Liver (tissue), 9 donors: Measurements from ENCODE around the gene OR13D1. TPM values are rescaled to one million over a fixed set of nuclear protein-coding genes. Genes with fewer than 3 reads are reported as not detected.

Experiments
- DNase-seq: peaks from one replicate; pipeline ENCODE4 v3.0.0-alpha.2; 2017; ENCODE audit warnings: low spot score
- H3K27ac ChIP-seq, 2 donors: one replicate each; pipeline ENCODE4 v1.7.0; 2013; ENCODE audit warnings: inconsistent platforms in 2 of 2, low read length in 2 of 2, control low read depth in 1 of 2, low read depth in 1 of 2, mild to moderate bottlenecking in 1 of 2
- H3K27me3 ChIP-seq, 4 donors: one replicate each; pipeline versions ENCODE4 v1.6.1 to v1.7.0; 2013; ENCODE audit warnings: low read length in 3 of 4, inconsistent platforms in 1 of 4, mild to moderate bottlenecking in 1 of 4, moderate library complexity in 1 of 4; ENCODE audit not compliant: control insufficient read depth in 4 of 4, insufficient read depth in 4 of 4
- H3K36me3 ChIP-seq, 4 donors: one replicate each; pipeline versions ENCODE4 v1.6.1 to v1.7.0; 2013; ENCODE audit warnings: low read length in 3 of 4, mild to moderate bottlenecking in 3 of 4, low read depth in 1 of 4, moderate library complexity in 1 of 4; ENCODE audit not compliant: control insufficient read depth in 4 of 4, insufficient read depth in 3 of 4
- H3K4me1 ChIP-seq, 4 donors: one replicate each; pipeline versions ENCODE4 v1.6.1 to v1.7.0; 2013; ENCODE audit warnings: low read length in 3 of 4, mild to moderate bottlenecking in 3 of 4, moderate library complexity in 1 of 4; ENCODE audit not compliant: control insufficient read depth in 4 of 4, insufficient read depth in 4 of 4
- H3K4me3 ChIP-seq, 3 donors: one replicate each; pipeline versions ENCODE4 v1.6.1 to v1.7.0; 2013; ENCODE audit warnings: low read length in 3 of 3, control low read depth in 1 of 3, low read depth in 1 of 3, mild to moderate bottlenecking in 1 of 3
- H3K9ac ChIP-seq, 2 donors: one replicate each; pipeline ENCODE4 v1.7.0; 2013; ENCODE audit warnings: low read length in 2 of 2, mild to moderate bottlenecking in 2 of 2, moderate library complexity in 2 of 2, control low read depth in 1 of 2, low read depth in 1 of 2
- H3K9me3 ChIP-seq, 4 donors: one replicate each; pipeline versions ENCODE4 v1.6.1 to v1.7.0; 2013; ENCODE audit warnings: low read length in 3 of 4; ENCODE audit not compliant: control insufficient read depth in 4 of 4
- EGR1 ChIP-seq, 2 donors: IDR thresholded peaks; 2 replicates each; pipeline ENCODE4 v1.6.1; 2016 to 2018; ENCODE audit warnings: antibody characterized with exemption in 2 of 2, low read depth in 2 of 2
- FOXA1 ChIP-seq: IDR thresholded peaks from 2 replicates; pipeline ENCODE4 v1.6.1; 2016; ENCODE audit warnings: antibody characterized with exemption
- FOXA2 ChIP-seq: IDR thresholded peaks from 2 replicates; pipeline ENCODE4 v1.6.1; 2016; ENCODE audit warnings: antibody characterized with exemption
- GABPA ChIP-seq, 2 donors: IDR thresholded peaks in 1 of 2; conservative IDR thresholded peaks in 1 of 2; 2 replicates each; pipeline ENCODE4 v1.6.1; 2016; ENCODE audit warnings: antibody characterized with exemption in 2 of 2, mild to moderate bottlenecking in 1 of 2, moderate library complexity in 1 of 2
- HNF4A ChIP-seq, 2 donors: conservative IDR thresholded peaks; 2 replicates each; pipeline ENCODE4 v1.6.1; 2016; ENCODE audit warnings: antibody characterized with exemption in 2 of 2, mild to moderate bottlenecking in 2 of 2
- HNF4G ChIP-seq: IDR thresholded peaks from 2 replicates; pipeline ENCODE4 v1.6.1; 2016; ENCODE audit warnings: antibody characterized with exemption
- JUND ChIP-seq, 2 donors: IDR thresholded peaks; 2 replicates each; pipeline ENCODE4 v1.6.1; 2016; ENCODE audit warnings: antibody characterized with exemption in 2 of 2
- NR2F2 ChIP-seq: IDR thresholded peaks from 2 replicates; pipeline ENCODE4 v1.6.1; 2016; ENCODE audit warnings: antibody characterized with exemption
- RAD21 ChIP-seq, 2 donors: IDR thresholded peaks; 2 replicates each; pipeline ENCODE4 v1.6.1; 2016; ENCODE audit warnings: antibody characterized with exemption in 2 of 2, mild to moderate bottlenecking in 2 of 2
- RXRA ChIP-seq, 2 donors: IDR thresholded peaks; 2 replicates each; pipeline ENCODE4 v1.6.1; 2017 to 2018; ENCODE audit warnings: antibody characterized with exemption in 2 of 2, mild to moderate bottlenecking in 1 of 2
- SP1 ChIP-seq: IDR thresholded peaks from 2 replicates; pipeline ENCODE4 v1.6.1; 2018; ENCODE audit warnings: antibody characterized with exemption, mild to moderate bottlenecking
- WGBS: extraction: QIAGEN DNeasy Blood & Tissue Kit; methylation state at CpG from one replicate; pipeline ENCODE4 v1.1.7; 2013; 5-methylcytosine and 5-hydroxymethylcytosine counted together
- polyA plus RNA-seq, 2 donors: library from polyadenylated mRNA; stranded (reverse) in 1 of 2; unstranded in 1 of 2; fragments of 200-250 nt in 1 of 2; fragments of >200 nt in 1 of 2; fragmentation: Nextera tagmentation in 1 of 2; extraction: Ambion mirVana in 1 of 2; gene quantifications; one replicate each; pipeline versions ENCODE4 v1.2.1 to v1.2.3, GENCODE V29; 2013 to 2015
- total RNA-seq, 2 donors: library from RNA; depleted of rRNA; stranded (reverse); fragments of >200 nt; gene quantifications; one replicate each; pipeline ENCODE4 v1.2.3, GENCODE V29; 2014
- TF ChIP-seq, protein P1 (sequence below): IDR thresholded peaks from 2 replicates; pipeline ENCODE4 v1.6.1; 2016; ENCODE audit warnings: antibody characterized with exemption
- TF ChIP-seq, protein P2 (sequence below): IDR thresholded peaks from 2 replicates; pipeline ENCODE4 v1.6.1; 2016; ENCODE audit warnings: antibody characterized with exemption
- TF ChIP-seq, protein P3 (sequence below): IDR thresholded peaks from 2 replicates; pipeline ENCODE4 v1.6.1; 2016; ENCODE audit warnings: antibody characterized with exemption, mild to moderate bottlenecking
- TF ChIP-seq, protein P4 (sequence below): fragments of 150-350 bp; IDR thresholded peaks from 2 replicates; pipeline ENCODE4 v1.5.1; 2017; ENCODE audit warnings: improper control_type of control experiment, low read depth, low read length; ENCODE audit not compliant: missing input control
- donor health status: healthy.
- donor health status: healthy.
- donor health status: healthy.
- donor health status: healthy.
- donor health status: healthy.

Gene OR13D1
- total and polyA plus RNA-seq, 4 donors, result not detected

DNA sequence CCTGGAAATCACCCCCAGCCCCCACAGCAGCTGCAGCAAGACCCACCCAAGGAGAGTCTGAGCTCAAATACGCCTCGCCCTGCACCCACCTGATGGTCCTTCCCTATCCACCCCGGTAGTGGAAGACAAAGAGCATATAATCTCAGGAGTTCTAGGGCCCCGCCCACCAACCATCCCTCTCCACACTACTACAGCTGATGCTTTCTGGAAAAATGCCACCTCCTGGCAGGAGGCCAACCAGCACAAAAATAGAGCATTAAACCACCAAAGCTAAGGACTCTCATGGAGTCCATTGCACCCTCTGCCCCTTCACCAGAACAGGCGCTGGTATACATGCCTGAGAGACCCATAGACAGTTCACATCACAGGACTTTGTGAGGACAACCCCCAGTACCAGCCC is 30.7 kb downstream of the OR13D1 start:
- Histone ChIP-seq H3K4me3 (no peak overlapping the region), H3K27ac (no peak overlapping the region), H3K9ac (no peak overlapping the region), H3K9me3 (no peaks in the 10 kb centered on the region), H3K4me1 (no peaks in the 10 kb centered on the region), H3K36me3 (peaks cover 0 to 2% (median 0%) of the 10 kb centered on the region in 4 donors), H3K27me3 (no peaks in the 10 kb centered on the region)
- no peak for DNase-seq
- TF ChIP-seq RXRA (IDR thresholded peaks at IDR 0.05) (no peak), FOXA1 (no peak), NR2F2 (no peak), GABPA (IDR thresholded peaks at IDR 0.05 in 1 of 2, conservative IDR thresholded peaks at IDR 0.05 in 1 of 2) (no peak), SP1 (no peak), FOXA2 (no peak), HNF4A (conservative IDR thresholded peaks at IDR 0.05) (no peak), EGR1 (IDR thresholded peaks at IDR 0.05; ENCODE audit: low read depth in 2 of 2) (no peak), RAD21 (IDR thresholded peaks at IDR 0.05) (no peak), JUND (IDR thresholded peaks at IDR 0.05) (no peak), HNF4G (no peak)
- TF ChIP-seq, protein P1, sequence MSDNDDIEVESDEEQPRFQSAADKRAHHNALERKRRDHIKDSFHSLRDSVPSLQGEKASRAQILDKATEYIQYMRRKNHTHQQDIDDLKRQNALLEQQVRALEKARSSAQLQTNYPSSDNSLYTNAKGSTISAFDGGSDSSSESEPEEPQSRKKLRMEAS, result no peak
- TF ChIP-seq, protein P2, sequence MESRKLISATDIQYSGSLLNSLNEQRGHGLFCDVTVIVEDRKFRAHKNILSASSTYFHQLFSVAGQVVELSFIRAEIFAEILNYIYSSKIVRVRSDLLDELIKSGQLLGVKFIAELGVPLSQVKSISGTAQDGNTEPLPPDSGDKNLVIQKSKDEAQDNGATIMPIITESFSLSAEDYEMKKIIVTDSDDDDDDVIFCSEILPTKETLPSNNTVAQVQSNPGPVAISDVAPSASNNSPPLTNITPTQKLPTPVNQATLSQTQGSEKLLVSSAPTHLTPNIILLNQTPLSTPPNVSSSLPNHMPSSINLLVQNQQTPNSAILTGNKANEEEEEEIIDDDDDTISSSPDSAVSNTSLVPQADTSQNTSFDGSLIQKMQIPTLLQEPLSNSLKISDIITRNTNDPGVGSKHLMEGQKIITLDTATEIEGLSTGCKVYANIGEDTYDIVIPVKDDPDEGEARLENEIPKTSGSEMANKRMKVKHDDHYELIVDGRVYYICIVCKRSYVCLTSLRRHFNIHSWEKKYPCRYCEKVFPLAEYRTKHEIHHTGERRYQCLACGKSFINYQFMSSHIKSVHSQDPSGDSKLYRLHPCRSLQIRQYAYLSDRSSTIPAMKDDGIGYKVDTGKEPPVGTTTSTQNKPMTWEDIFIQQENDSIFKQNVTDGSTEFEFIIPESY, result no peak
- TF ChIP-seq, protein P3, sequence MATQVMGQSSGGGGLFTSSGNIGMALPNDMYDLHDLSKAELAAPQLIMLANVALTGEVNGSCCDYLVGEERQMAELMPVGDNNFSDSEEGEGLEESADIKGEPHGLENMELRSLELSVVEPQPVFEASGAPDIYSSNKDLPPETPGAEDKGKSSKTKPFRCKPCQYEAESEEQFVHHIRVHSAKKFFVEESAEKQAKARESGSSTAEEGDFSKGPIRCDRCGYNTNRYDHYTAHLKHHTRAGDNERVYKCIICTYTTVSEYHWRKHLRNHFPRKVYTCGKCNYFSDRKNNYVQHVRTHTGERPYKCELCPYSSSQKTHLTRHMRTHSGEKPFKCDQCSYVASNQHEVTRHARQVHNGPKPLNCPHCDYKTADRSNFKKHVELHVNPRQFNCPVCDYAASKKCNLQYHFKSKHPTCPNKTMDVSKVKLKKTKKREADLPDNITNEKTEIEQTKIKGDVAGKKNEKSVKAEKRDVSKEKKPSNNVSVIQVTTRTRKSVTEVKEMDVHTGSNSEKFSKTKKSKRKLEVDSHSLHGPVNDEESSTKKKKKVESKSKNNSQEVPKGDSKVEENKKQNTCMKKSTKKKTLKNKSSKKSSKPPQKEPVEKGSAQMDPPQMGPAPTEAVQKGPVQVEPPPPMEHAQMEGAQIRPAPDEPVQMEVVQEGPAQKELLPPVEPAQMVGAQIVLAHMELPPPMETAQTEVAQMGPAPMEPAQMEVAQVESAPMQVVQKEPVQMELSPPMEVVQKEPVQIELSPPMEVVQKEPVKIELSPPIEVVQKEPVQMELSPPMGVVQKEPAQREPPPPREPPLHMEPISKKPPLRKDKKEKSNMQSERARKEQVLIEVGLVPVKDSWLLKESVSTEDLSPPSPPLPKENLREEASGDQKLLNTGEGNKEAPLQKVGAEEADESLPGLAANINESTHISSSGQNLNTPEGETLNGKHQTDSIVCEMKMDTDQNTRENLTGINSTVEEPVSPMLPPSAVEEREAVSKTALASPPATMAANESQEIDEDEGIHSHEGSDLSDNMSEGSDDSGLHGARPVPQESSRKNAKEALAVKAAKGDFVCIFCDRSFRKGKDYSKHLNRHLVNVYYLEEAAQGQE, result no peak
- TF ChIP-seq, protein P4, sequence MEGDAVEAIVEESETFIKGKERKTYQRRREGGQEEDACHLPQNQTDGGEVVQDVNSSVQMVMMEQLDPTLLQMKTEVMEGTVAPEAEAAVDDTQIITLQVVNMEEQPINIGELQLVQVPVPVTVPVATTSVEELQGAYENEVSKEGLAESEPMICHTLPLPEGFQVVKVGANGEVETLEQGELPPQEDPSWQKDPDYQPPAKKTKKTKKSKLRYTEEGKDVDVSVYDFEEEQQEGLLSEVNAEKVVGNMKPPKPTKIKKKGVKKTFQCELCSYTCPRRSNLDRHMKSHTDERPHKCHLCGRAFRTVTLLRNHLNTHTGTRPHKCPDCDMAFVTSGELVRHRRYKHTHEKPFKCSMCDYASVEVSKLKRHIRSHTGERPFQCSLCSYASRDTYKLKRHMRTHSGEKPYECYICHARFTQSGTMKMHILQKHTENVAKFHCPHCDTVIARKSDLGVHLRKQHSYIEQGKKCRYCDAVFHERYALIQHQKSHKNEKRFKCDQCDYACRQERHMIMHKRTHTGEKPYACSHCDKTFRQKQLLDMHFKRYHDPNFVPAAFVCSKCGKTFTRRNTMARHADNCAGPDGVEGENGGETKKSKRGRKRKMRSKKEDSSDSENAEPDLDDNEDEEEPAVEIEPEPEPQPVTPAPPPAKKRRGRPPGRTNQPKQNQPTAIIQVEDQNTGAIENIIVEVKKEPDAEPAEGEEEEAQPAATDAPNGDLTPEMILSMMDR, result no peak
- 94% methylated on average over 5 of the region's 5 CpGs for WGBS

DNA sequence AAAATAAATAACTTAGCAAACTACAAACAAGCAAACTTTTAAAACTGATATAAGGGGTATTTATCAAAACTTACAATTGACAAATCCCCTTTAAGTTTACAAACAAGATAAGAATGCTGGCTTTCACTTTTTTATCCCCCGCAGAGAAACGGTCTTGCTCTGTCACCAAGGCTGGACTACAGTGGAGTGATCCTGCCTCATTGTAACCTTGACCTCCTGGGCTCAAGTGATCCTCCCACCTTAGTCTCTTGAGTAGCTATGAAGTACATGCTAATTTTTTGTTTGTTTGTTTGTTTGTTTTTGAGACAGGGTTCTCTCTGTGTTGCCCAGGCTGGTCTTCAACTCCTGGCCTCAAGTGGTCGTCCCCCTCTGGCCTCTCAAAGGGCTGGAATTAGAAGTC is 44.1 kb downstream of the OR13D1 start:
- TF ChIP-seq, protein P4, result no peak
- TF ChIP-seq, protein P1, result no peak
- TF ChIP-seq, protein P2, result no peak
- no peak for TF ChIP-seq RXRA (IDR thresholded peaks at IDR 0.05)
- no peak for TF ChIP-seq SP1
- Histone ChIP-seq H3K9ac (no peak overlapping the region), H3K4me3 (no peak overlapping the region), H3K27ac (no peak overlapping the region), H3K36me3 (no peaks in the 10 kb centered on the region), H3K9me3 (no peaks in the 10 kb centered on the region), H3K4me1 (peaks cover 1 to 17% (median 7%) of the 10 kb centered on the region in 4 donors), H3K27me3 (no peaks in the 10 kb centered on the region)
- 71% methylated on average over 3 of the region's 3 CpGs for WGBS
- DNase-seq, result no peak
